Measurements from ENCODE around the gene PLXNA4.

- TF ChIP-seq POLR2A (IDR thresholded peaks at IDR 0.05; ENCODE audit: low read depth, low read length) (no peak), POLR2AphosphoS5 (IDR thresholded peaks at IDR 0.05; ENCODE audit: low read depth, low read length) (no peak), TAF1 (IDR thresholded peaks at IDR 0.05; ENCODE audit: low read depth, low read length) (no peak)
Measured at GRCh38 chr7:132207211-132207610, 369.1 kb downstream of the PLXNA4 start.
